DOHH2 (cell line): Measurements from ENCODE around the gene C17orf107.

Experiments used
- CTCF ChIP-seq: fragments of 200-600 bp; sonication (generic); IDR thresholded peaks from one replicate; pipeline ENCODE4 v1.5.1; 2014; ENCODE audit warnings: antibody characterized with exemption, mild to moderate bottlenecking, low read depth, low read length; ENCODE audit not compliant: poor library complexity, severe bottlenecking
- EZH2phosphoT487 ChIP-seq: fragments of 200-600 bp; sonication (generic); IDR thresholded peaks from 2 replicates; pipeline ENCODE4 v1.6.1; 2017; ENCODE audit warnings: borderline replicate concordance, mild to moderate bottlenecking, antibody characterized with exemption, low read length, moderate library complexity, mixed read lengths

DNA sequence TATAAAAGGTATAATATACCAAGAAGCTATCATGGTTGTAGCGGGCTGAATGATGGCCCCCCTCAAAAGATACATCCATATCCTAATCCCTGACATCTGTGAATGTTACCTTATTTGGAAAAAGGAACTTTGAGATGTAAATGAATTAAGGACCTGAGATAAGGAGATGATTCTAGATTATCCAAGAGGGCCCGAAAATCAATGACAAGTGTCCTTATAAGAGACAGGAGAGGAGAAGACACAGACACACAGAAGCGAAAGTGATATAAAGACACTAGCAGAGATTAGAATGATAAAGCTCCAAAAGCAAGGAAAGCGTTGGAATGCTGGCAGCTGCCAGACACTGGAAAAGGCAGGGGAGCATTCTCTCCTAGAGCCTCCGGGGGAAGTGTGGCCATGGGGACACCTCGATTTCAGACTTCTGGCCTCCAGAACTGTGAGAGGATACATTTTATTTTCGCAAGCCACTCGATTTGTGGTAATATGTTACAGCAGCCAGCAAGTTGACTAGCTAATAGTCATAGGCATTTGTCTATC is 20.2 kb downstream of the C17orf107 start:
- TF ChIP-seq CTCF (no peak), EZH2phosphoT487 (no peak)
